Measurements from ENCODE around the gene ARHGAP35.
A peak's percentile ranks its signal among the peaks of the same experiment; 100 is the strongest.
"Not testable (repeated sequence)": the region's sequence is repeated elsewhere in the genome, so short reads cannot be mapped to it uniquely, and the experiment has no call there.

The ARHGAP35 gene
- total RNA-seq: 47.8 to 127 reads per million in 2 experiments

GRCh38 chr19:46860846-46861690 lies at the start of gene ARHGAP35:
ARHGAP35 (plus strand) TSS chr19:46860997; CDS start chr19:46918676, 57,679 bp downstream.
- peak; percentile 76 for DNase-seq (ENCODE audit: low read depth)

DNA sequence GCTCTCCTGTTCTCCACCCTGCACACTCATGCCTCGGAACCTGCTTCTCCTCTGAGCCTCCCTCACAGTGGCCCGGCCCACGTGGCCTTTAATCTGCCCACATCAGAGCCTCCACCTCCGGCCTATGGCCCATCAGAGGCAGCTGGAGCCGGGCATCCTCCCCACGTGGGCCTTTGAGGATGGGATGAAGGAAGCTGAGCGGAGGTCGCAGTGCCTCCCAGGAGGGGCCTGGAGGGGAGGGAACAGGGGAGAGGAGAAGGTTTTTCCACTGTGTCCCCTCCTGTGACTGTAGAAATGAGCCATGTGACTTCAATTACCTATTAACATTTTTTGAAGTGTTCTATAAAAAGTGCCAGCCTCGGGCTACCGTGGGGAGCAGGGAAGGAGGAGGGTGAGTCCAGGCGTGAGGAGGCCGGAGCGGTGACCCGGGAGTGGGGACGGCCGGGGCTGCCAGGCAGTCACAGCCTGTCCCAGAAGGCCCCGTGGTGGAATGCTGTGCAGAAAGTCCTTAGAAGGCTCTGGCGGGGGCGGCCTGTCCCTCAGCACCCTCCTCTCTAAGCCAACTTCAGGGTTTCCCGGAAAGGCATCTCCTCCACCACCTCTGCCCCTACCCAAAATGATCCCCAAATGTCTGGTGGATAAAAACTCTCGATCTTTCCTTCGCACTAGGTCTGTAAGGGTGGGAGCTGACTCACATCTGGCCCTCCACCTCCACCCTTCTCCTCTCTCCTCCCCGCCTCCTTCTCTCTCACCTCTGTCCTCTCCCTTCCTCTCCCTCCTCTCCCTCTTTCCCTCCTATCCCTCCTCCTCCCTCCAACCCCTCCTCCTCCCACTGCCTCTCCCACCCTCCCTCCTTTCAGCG lies 47.6 kb upstream of the ARHGAP35 start:
- no peak for DNase-seq (ENCODE audit: low read depth)

DNA sequence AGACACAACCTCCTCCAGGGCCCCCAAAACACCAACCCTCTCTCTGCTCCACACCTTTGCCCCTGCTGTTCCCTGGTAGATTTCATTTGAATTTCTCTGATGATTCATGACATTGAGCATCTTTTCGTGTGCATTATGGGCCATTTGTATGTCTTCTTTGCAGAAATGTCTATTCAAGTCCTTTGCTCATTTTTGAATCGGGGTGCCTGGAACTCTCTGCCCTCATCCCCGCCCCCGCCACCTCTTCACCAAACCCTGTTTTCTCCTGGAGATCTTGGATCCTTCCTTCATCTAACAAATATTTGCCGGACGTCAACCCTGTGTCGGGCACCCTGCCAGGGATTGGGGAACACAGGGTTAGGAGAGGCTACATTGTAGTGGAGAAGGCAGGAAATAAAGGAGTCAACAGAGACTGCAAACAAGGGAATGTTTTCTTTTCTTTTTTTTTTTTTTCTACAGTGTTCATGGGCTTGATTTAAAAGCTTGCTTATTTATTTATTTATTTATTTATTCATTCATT lies 46.9 kb upstream of the ARHGAP35 start:
- no peak for DNase-seq (ENCODE audit: low read depth)

DNA sequence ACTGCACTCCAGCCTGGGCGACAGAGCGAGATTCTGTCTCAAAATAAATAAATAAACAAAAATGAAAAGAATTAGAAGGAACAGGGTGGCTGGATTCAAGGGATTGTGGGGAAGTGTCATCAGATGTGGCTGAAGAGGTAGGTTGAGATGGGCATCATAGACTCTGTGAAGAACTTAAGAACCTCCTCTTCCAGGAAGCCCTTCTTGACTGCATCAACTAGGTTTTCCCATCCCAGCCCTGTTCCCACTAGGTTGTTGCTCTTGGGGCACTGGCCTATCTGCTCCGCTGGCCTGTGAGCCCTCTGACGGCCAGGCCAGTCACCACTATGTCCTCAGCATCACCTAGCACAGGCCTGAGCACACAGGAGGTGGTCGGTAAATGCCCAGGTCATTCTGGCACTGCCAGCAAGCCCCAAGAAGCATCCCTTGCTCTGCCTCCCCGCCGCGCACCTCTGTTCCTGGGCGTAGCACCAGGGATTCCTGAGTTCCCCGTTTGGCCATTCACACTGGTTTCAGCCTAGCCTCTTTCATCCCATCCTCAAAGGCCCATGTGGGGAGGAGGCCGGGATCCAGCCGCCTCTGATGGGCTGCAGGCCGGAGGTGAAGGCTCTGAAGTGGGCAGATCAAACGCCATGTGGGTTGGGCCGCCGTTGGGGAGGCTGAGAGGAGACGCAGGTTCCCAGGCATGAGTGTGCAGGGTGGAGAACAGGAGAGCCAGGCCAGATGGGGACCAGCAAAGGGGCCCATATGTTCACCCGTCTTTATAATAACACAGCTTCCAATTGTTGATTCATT lies 44.8 kb upstream of the ARHGAP35 start:
- DNase-seq (ENCODE audit: low read depth): no peak

DNA sequence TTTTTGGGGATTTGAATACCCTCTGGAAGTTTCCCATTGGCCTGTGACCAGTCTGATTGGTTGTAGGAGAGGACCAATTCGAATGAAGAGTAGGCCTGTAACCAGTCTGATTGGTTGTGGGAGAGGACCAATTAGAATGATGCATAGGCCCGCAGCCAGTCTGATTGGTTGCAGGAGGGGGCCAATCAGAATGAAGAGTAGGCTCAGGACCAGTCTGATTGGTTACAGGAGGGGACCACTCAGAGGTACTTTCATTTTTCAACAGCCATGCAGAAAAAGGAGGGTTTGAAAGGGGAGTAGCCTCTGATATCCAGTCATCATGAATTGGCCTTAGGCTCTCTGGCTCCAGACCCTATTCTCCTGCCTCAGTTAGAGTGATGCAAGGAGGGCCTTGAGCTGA lies 42.0 kb upstream of the ARHGAP35 start:
- DNase-seq (ENCODE audit: low read depth): no peak

GRCh38 chr19:46821512-46822409 lies 39.0 kb upstream of the ARHGAP35 start:
- DNase-seq (ENCODE audit: low read depth): peak; percentile 34

- DNase-seq (ENCODE audit: low read depth): not testable (repeated sequence)
Measured at GRCh38 chr19:46822410-46822787, 38.4 kb upstream of the ARHGAP35 start.

- no peak for DNase-seq (ENCODE audit: low read depth)
Measured at GRCh38 chr19:46823049-46823448, 37.7 kb upstream of the ARHGAP35 start.

DNA sequence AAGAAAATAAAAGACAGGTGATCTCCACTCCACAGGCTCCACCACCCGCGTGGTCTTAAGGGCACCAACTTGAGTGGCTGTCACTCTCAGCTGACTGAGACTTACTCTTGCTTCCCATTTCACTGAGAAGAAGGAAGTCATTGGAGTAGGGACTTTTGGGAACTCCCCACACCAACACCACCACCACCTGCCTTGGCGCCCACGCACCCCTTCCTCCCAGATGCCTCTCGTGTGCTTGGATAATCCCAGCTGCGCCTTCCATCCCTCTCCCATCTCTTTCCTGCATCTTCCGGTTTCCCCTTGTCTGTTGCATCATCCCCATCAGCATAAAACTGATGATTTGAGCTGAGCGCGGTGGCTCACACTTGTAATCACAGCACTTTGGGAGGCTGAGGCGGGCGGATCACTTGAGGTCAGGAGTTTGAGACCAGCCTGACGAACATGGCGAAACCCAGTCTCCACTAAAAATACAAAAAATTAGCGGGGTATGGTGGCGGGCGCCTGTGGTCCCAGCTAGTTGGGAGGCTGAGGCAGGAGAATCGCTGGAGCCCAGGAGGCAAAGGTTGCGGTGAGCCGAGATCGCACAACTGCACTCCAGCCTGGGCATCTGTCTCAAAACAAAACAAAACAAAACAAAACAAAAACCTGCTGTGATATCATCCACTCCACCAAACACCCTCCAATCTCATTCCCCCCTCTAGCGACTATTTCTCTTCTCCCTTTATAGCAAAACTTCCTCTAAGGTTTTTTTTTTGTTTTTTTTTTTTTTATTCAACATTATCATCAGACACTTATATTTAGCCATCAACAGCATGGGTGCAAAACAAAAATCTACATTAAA lies 35.7 kb upstream of the ARHGAP35 start:
- no peak for DNase-seq (ENCODE audit: low read depth)

- DNase-seq (ENCODE audit: low read depth): no peak
Measured at GRCh38 chr19:46825731-46826055, 35.1 kb upstream of the ARHGAP35 start.

DNA sequence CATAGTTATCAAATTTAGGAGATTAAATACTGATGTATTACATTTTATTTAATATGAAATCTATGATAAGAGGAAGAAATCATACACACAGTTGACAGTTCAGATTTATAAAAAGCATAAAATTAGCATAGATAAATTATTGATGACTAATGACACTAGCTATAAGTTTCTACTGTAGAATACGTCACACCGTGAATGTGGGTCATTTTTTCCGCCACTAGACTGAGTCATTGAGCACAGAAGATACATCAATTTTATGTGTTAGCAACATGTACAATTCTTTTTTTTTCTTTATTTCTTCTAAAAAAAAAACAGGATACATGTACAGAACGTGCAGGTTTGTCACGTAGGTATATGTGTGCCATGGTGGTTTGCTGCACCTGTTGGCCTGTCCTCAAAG lies 32.3 kb upstream of the ARHGAP35 start:
- DNase-seq (ENCODE audit: low read depth): peak; percentile 7

GRCh38 chr19:46830864-46831263 lies 29.9 kb upstream of the ARHGAP35 start:
- DNase-seq (ENCODE audit: low read depth): no peak

- DNase-seq (ENCODE audit: low read depth): no peak
Measured at GRCh38 chr19:46834121-46834520, 26.7 kb upstream of the ARHGAP35 start.

DNA sequence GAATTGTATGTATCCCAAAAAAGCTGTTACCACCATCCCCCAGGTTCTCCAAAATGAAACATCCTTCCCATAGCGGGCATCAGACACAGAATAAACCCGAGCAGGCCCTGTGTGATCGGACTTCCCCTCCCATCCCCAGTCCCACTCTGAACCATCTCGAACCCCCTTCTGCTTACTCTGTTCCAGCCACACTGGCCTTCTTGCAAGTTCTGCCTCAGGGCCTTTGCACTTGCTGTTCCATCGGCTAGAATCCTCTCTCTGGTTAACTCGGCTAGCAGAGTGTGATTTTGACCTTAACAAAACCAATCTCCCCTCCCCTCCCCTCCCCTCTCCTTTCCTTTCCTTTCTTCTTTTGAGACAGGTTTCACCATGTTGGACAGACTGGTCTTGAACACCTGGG lies 25.8 kb upstream of the ARHGAP35 start:
- no peak for DNase-seq (ENCODE audit: low read depth)

- no peak for DNase-seq (ENCODE audit: low read depth)
Measured at GRCh38 chr19:46838160-46838559, 22.6 kb upstream of the ARHGAP35 start.

- DNase-seq (ENCODE audit: low read depth): no peak
Measured at GRCh38 chr19:46839752-46840497, 20.9 kb upstream of the ARHGAP35 start.

DNA sequence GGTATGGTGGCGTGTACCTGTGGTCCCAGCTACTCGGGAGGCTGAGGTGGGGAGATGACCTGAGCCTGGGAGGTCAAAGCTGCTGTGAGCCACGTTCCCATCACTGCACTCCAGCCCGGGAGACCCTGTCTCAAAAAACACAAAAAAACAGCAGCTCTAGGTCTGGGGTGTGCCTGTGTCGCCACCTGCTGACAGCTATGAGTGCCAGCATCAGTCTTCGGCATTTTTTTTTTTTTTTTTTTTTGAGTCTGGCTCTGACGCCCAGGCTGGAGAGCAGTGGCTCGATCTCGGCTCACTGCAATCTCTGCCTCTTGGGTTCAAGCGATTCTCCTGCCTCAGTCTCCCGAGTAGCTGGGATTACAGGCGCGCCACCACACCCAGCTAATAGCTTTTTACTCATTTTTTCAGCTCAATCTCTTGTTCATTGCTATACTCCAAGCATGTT lies 20.3 kb upstream of the ARHGAP35 start:
- DNase-seq (ENCODE audit: low read depth): peak; percentile 29

DNA sequence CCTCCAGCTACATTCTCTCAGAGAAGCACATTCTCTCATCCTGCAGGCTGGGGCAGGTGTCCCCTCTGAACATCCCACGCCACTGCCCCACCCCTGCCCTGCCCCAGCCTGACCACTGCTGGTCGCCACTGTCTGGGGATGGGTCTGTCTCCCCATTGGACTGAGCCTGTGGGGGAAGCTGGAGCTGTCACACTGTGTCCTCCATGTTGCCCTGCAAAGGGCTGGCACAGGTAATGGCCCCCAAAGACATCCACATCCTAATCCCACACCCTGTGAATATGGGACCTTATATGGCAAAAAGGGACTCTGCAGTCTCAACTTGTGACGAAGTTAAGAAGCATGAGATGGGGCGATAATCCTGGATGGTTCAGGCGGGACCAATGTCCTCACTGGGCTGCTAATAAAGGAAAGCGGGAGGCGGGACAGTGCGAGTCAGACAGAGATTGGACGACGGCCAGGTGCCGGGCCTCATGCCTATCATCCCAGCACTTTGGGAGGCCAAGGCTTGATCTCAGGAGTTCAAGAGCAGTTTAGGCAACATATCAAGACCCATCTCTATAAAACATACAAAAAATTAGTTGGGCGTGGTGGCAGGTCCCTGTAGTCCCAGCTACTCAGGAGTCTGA lies 19.2 kb upstream of the ARHGAP35 start:
- no peak for DNase-seq (ENCODE audit: low read depth)

GRCh38 chr19:46842791-46843190 lies 18.0 kb upstream of the ARHGAP35 start:
- no peak for DNase-seq (ENCODE audit: low read depth)

Data from T follicular helper cell (primary cell).